ENCODE measurements around the gene ZNF827.

DNA sequence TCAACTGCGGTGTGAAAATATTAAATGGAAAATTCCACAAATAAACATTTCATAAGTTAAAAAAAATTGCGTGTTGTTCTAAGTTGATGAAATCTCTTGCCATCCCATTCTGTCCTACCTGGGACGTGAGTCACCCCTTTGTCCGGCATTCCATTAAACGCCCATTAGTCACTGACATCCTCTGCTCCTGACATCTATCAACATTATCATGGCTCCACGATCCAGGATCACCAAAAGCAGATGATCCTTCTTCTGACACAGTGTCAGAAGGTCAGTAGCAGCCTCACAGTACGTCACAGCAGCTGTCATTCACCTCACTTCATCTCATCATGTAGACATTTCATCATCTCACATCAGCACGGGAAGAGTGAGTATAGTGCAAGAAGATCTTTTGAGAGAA lies 125.7 kb downstream of the ZNF827 start:
- TF ChIP-seq, protein P1, sequence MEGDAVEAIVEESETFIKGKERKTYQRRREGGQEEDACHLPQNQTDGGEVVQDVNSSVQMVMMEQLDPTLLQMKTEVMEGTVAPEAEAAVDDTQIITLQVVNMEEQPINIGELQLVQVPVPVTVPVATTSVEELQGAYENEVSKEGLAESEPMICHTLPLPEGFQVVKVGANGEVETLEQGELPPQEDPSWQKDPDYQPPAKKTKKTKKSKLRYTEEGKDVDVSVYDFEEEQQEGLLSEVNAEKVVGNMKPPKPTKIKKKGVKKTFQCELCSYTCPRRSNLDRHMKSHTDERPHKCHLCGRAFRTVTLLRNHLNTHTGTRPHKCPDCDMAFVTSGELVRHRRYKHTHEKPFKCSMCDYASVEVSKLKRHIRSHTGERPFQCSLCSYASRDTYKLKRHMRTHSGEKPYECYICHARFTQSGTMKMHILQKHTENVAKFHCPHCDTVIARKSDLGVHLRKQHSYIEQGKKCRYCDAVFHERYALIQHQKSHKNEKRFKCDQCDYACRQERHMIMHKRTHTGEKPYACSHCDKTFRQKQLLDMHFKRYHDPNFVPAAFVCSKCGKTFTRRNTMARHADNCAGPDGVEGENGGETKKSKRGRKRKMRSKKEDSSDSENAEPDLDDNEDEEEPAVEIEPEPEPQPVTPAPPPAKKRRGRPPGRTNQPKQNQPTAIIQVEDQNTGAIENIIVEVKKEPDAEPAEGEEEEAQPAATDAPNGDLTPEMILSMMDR (conservative IDR thresholded peaks at IDR 0.05; ENCODE audit: low read length) = no peak
- TF ChIP-seq EZH2phosphoT487 (IDR thresholded peaks at IDR 0.05; ENCODE audit: borderline replicate concordance) = no peak

Data from Loucy (cell line).